GM04504 (cell line): ENCODE results near the gene ZNF506.
"Not testable (repeated sequence)": the region's sequence is repeated elsewhere in the genome, so short reads cannot be mapped to it uniquely, and the experiment has no call there.

ENCODE experiments used
- DNase-seq: peaks from one replicate; pipeline ENCODE4 v3.0.0-alpha.2; 2012; ENCODE audit warnings: low read depth

ZNF506 gene

GRCh38 chr19:19744641-19745040, 76.9 kb downstream of the ZNF506 start:
- no peak for DNase-seq

DNA sequence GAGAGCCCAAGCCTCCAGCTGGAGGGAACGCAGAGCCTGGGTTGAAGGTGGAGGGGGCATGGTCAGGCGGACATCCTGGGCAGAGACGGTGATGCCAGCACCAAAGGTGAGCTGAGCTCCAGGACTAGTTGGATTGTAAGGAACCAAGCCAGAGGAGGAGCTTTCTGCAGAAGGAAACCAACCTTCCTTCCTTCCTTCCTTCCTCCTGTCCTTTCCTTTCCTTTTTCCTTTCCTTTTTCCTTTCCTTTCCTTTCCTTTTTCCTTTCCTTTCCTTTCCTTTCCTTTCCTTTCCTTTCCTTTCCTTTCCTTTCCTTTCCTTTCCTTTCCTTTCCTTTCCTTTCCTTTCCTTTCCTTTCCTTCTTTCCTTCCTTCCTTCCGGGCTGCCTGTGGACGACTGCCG, 77.6 kb downstream of the ZNF506 start:
- DNase-seq = not testable (repeated sequence)

- DNase-seq = no peak
Observed at GRCh38 chr19:19743176-19743575, 78.4 kb downstream of the ZNF506 start.

DNA sequence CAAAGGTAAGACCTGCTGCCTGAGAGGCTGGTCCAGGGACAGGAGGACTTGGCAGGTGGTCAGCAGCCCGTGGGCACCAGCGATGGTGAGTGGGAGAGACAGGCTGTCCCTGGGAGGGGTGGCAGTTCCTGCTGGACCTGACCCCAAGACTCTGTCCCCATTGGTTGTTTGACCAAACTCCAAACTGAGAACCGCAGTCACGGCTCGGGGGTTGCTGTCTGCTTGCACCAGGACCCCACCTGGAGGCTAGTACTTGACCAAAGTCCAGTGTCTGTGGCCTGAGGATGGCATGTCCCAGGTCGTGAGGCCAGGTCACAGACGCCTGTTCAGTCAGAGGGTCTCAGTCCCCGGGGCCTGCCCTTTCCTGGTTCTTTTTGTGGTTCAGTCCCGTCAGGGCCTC, 78.8 kb downstream of the ZNF506 start:
- DNase-seq = no peak
